Endodermal cell (in vitro differentiated cells): ENCODE measurements around the gene SUPT20HL2. TPM values are rescaled to one million over a fixed set of nuclear protein-coding genes. Genes with fewer than 3 reads are reported as not detected.

ENCODE experiments used
- DNase-seq: peaks from one replicate; pipeline ENCODE4 v3.0.0-alpha.2; 2017
- H3K27ac ChIP-seq: 2 replicates; pipeline ENCODE4 v1.5.1; 2013; ENCODE audit warnings: mild to moderate bottlenecking, low read depth, low read length, moderate library complexity
- H3K27me3 ChIP-seq: 2 replicates; pipeline ENCODE4 v1.6.1; 2013; ENCODE audit warnings: mild to moderate bottlenecking, low read length, moderate library complexity; ENCODE audit not compliant: insufficient read depth, control insufficient read depth, poor library complexity, severe bottlenecking
- H3K36me3 ChIP-seq: 2 replicates; pipeline ENCODE4 v1.7.0; 2013; ENCODE audit warnings: mild to moderate bottlenecking, low read length, moderate library complexity; ENCODE audit not compliant: control insufficient read depth, insufficient read depth
- H3K4me1 ChIP-seq: one replicate; pipeline ENCODE4 v1.7.0; 2013; ENCODE audit warnings: low read length; ENCODE audit not compliant: control insufficient read depth, insufficient read depth
- H3K4me3 ChIP-seq: 2 replicates; pipeline ENCODE4 v1.5.1; 2013; ENCODE audit warnings: mild to moderate bottlenecking, low read length, moderate library complexity
- H3K9ac ChIP-seq: 2 replicates; pipeline ENCODE4 v1.6.1; 2013; ENCODE audit warnings: mild to moderate bottlenecking, low read length, moderate library complexity; ENCODE audit not compliant: poor library complexity, severe bottlenecking; ENCODE audit errors: extremely low read depth
- H3K9me3 ChIP-seq: 2 replicates; pipeline ENCODE4 v1.6.1; 2013; ENCODE audit warnings: mild to moderate bottlenecking, low read length, moderate library complexity; ENCODE audit not compliant: control insufficient read depth
- H3K27ac Mint-ChIP-seq: 2 replicates; pipeline ENCODE4 v1.8.0; 2020; ENCODE audit warnings: mixed read lengths
- H3K27me3 Mint-ChIP-seq: 2 replicates; pipeline ENCODE4 v1.8.0; 2021; ENCODE audit warnings: mild to moderate bottlenecking, mixed read lengths; ENCODE audit not compliant: insufficient read depth
- H3K36me3 Mint-ChIP-seq: 2 replicates; pipeline ENCODE4 v1.8.0; 2020; ENCODE audit warnings: low read depth, mixed read lengths
- H3K4me1 Mint-ChIP-seq: 2 replicates; pipeline ENCODE4 v1.8.0; 2020; ENCODE audit warnings: mixed read lengths
- H3K4me3 Mint-ChIP-seq: 2 replicates; pipeline ENCODE4 v1.8.0; 2020; ENCODE audit warnings: mild to moderate bottlenecking, moderate library complexity, mixed read lengths
- H3K9me3 Mint-ChIP-seq: 2 replicates; pipeline ENCODE4 v1.8.0; 2020; ENCODE audit warnings: mild to moderate bottlenecking, mixed read lengths
- WGBS, 2 experiments: methylation state at CpG; one replicate each; pipeline versions ENCODE4 v1.1.5 to v1.1.7; 2013; ENCODE audit warnings: missing lambda C conversion rate in 2 of 2, mixed read lengths in 1 of 2; ENCODE audit not compliant: insufficient coverage in 1 of 2, insufficient read length in 1 of 2; 5-methylcytosine and 5-hydroxymethylcytosine counted together
- total RNA-seq, 2 donors: library from RNA; stranded (reverse); fragmentation: NEBNext Ultra II Directional in 1 of 2; extraction: Animal tissue kit (Norgen Biotek cat#: 25700) in 1 of 2; gene quantifications; 2 replicates in 1 of 2; 3 replicates in 1 of 2; pipeline ENCODE4 v1.2.1, GENCODE V29; 2021
- TF ChIP-seq, protein P1 (sequence below): fragments of 200-600 bp; sonication (generic); conservative IDR thresholded peaks from 2 replicates; pipeline ENCODE4 v1.5.0; 2021; ENCODE audit warnings: antibody characterized with exemption, mild to moderate bottlenecking

The SUPT20HL2 gene
- total RNA-seq, 2 donors from 2014 or later: not detected

DNA sequence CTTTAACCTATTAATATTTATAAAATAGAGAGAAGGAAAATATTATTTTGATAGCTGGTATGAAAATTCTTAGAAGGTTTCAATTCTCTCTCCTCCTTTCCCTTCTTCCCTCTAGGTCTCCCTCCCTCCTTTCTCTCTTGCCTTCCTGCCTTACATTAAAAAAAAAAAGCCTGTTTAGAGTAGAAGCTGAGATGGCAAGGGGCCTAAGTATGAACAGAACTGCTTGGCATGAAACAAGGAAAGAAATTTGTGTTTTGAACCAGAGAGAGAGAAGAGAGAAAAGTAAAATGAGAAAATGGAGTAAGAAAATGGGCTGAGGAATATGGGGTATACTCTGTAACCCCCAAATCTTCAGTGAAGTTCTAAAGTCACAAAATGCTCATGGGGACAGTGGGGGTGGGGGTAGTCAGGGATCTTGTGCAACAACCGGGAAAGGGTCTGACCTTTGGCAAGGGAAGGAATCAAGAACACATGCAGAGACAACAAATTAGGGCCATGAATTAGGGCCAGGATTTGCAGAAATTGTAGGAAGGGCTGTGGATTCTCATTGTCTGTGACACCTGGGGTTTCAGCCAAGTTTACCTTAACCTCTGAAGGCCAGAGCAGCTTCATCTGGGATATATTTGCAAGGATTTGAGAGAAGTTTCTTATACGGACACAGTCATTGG is 30.6 kb downstream of the SUPT20HL2 start:
- no peaks in the 10 kb centered on the region for H3K27me3 ChIP-seq
- H3K4me1 ChIP-seq: no peaks in the 10 kb centered on the region
- H3K9me3 ChIP-seq: no peaks in the 10 kb centered on the region
- 85% methylated on average over 2 of the region's 2 CpGs; no CpG with 5 or more reads in 1 of the 2 experiments for WGBS, 2 experiments
- no peak overlapping the region for H3K27ac ChIP-seq
- H3K9ac ChIP-seq: no peak overlapping the region
- no peaks in the 10 kb centered on the region for H3K9me3 Mint-ChIP-seq
- no peaks in the 10 kb centered on the region for H3K36me3 Mint-ChIP-seq
- no peak overlapping the region for H3K4me3 ChIP-seq
- H3K4me3 Mint-ChIP-seq: no peak overlapping the region
- peaks cover 18% of the 10 kb centered on the region for H3K4me1 Mint-ChIP-seq
- H3K36me3 ChIP-seq: no peaks in the 10 kb centered on the region
- no peaks in the 10 kb centered on the region for H3K27me3 Mint-ChIP-seq
- DNase-seq: no peak
- TF ChIP-seq, protein P1, sequence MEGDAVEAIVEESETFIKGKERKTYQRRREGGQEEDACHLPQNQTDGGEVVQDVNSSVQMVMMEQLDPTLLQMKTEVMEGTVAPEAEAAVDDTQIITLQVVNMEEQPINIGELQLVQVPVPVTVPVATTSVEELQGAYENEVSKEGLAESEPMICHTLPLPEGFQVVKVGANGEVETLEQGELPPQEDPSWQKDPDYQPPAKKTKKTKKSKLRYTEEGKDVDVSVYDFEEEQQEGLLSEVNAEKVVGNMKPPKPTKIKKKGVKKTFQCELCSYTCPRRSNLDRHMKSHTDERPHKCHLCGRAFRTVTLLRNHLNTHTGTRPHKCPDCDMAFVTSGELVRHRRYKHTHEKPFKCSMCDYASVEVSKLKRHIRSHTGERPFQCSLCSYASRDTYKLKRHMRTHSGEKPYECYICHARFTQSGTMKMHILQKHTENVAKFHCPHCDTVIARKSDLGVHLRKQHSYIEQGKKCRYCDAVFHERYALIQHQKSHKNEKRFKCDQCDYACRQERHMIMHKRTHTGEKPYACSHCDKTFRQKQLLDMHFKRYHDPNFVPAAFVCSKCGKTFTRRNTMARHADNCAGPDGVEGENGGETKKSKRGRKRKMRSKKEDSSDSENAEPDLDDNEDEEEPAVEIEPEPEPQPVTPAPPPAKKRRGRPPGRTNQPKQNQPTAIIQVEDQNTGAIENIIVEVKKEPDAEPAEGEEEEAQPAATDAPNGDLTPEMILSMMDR: no peak
- H3K27ac Mint-ChIP-seq: peak overlapping the region; percentile 0

- H3K4me3 ChIP-seq: no peak overlapping the region
- Mint-ChIP-seq H3K36me3 (no peaks in the 10 kb centered on the region), H3K27me3 (no peaks in the 10 kb centered on the region), H3K4me3 (no peak overlapping the region), H3K4me1 (peaks cover 18% of the 10 kb centered on the region), H3K9me3 (no peaks in the 10 kb centered on the region), H3K27ac (no peak overlapping the region)
- no peaks in the 10 kb centered on the region for H3K9me3 ChIP-seq
- H3K9ac ChIP-seq: no peak overlapping the region
- DNase-seq: peak; percentile 63
- H3K4me1 ChIP-seq: no peaks in the 10 kb centered on the region
- H3K36me3 ChIP-seq: no peaks in the 10 kb centered on the region
- H3K27ac ChIP-seq: no peak overlapping the region
- 55 to 64% methylated on average over 3 to 12 of the region's 12 CpGs for WGBS, 2 experiments
- TF ChIP-seq, protein P1: no peak
- no peaks in the 10 kb centered on the region for H3K27me3 ChIP-seq
Observed at GRCh38 chrX:24282381-24283126, 31.3 kb downstream of the SUPT20HL2 start.

- Histone ChIP-seq H3K9ac (no peak overlapping the region), H3K4me1 (no peaks in the 10 kb centered on the region), H3K4me3 (no peak overlapping the region), H3K36me3 (no peaks in the 10 kb centered on the region), H3K27me3 (no peaks in the 10 kb centered on the region), H3K9me3 (no peaks in the 10 kb centered on the region), H3K27ac (no peak overlapping the region)
- Mint-ChIP-seq H3K27me3 (no peaks in the 10 kb centered on the region), H3K27ac (no peak overlapping the region), H3K4me1 (peaks cover 10% of the 10 kb centered on the region), H3K9me3 (no peaks in the 10 kb centered on the region), H3K36me3 (no peaks in the 10 kb centered on the region), H3K4me3 (no peak overlapping the region)
- WGBS, 2 experiments: 91 to 100% methylated on average over 1 to 3 of the region's 5 CpGs
- DNase-seq: no peak
- TF ChIP-seq, protein P1: no peak
Observed at GRCh38 chrX:24277405-24277804, 36.5 kb downstream of the SUPT20HL2 start.
